ENCODE measurements around the gene GNAI2.

DNA sequence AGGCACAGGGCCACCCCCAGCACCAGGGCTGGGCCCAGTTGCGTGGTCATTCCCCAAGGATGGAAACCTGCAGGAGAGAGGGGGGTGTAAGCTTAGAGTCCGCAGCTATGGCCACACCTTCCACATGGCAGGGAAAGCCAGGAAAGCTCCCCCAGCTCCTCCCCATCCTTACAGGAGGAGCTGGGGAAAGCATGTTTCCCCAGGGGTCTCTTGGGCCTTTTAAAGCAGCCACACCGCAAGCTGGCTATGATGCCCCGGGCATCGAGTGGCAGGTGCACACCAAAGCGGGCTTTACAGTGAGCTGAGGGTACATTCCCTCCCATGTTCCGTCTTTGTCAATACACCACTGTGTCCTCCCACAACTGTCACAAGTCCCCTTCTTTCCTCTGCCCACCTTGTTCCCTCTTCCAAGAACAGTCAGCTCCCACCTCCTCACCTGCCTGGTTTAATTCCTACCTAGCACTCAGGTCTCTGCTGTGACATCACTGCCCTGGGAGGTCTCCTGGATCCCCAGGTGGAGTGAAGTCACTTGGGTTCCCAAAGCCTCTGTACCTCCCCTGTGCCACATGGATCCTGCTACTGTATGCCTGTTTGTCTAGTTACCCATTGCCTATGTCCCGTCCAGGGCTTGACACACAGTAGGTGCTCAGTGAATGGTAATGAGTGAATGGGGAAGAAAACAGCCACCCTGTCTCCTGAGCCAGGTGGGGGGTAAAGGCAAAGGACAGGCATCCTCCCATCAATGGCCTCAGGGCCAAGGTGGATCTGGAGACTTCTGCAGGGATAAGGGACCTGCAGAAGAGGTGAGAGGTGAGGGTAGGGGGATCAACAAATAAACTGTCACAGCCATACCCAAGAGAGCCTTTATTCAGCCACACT, 59.8 kb downstream of the GNAI2 start:
- TF ChIP-seq, protein P1, sequence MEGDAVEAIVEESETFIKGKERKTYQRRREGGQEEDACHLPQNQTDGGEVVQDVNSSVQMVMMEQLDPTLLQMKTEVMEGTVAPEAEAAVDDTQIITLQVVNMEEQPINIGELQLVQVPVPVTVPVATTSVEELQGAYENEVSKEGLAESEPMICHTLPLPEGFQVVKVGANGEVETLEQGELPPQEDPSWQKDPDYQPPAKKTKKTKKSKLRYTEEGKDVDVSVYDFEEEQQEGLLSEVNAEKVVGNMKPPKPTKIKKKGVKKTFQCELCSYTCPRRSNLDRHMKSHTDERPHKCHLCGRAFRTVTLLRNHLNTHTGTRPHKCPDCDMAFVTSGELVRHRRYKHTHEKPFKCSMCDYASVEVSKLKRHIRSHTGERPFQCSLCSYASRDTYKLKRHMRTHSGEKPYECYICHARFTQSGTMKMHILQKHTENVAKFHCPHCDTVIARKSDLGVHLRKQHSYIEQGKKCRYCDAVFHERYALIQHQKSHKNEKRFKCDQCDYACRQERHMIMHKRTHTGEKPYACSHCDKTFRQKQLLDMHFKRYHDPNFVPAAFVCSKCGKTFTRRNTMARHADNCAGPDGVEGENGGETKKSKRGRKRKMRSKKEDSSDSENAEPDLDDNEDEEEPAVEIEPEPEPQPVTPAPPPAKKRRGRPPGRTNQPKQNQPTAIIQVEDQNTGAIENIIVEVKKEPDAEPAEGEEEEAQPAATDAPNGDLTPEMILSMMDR (optimal IDR thresholded peaks at IDR 0.05 in 1 of 3, IDR thresholded peaks at IDR 0.05 in 1 of 3, conservative IDR thresholded peaks at IDR 0.05 in 1 of 3; ENCODE audit: extremely low read depth in 1 of 3, insufficient read depth in 2 of 3, low read length in 3 of 3) = no peak
- no peak for TF ChIP-seq EZH2 (IDR thresholded peaks at IDR 0.05; ENCODE audit: low read length)
